Stomach smooth muscle (tissue), 2 donors: Measurements from ENCODE around the gene APBA3.
A peak's percentile ranks its signal among the peaks of the same experiment; 100 is the strongest.
"Not testable (repeated sequence)": the region's sequence is repeated elsewhere in the genome, so short reads cannot be mapped to it uniquely, and the experiment has no call there.

Source experiments
- H3K27ac ChIP-seq: one replicate; pipeline ENCODE4 v1.7.0; 2013; ENCODE audit warnings: mild to moderate bottlenecking, low read length, inconsistent platforms
- H3K27me3 ChIP-seq, 2 donors: one replicate each; pipeline ENCODE4 v1.7.0; 2013; ENCODE audit warnings: low read length in 2 of 2; ENCODE audit not compliant: insufficient read depth in 2 of 2, control insufficient read depth in 1 of 2
- H3K36me3 ChIP-seq, 2 donors: one replicate each; pipeline ENCODE4 v1.7.0; 2013; ENCODE audit warnings: low read length in 2 of 2; ENCODE audit not compliant: control insufficient read depth in 2 of 2, insufficient read depth in 2 of 2
- H3K4me1 ChIP-seq: one replicate; pipeline ENCODE4 v1.7.0; 2013; ENCODE audit warnings: low read length; ENCODE audit not compliant: control insufficient read depth, insufficient read depth
- H3K4me3 ChIP-seq, 2 donors: one replicate each; pipeline ENCODE4 v1.7.0; 2013; ENCODE audit warnings: low read length in 2 of 2
- H3K9ac ChIP-seq, 2 donors: one replicate each; pipeline ENCODE4 v1.7.0; 2013; ENCODE audit warnings: low read length in 2 of 2, mild to moderate bottlenecking in 1 of 2
- H3K9me3 ChIP-seq, 2 donors: one replicate each; pipeline ENCODE4 v1.7.0; 2013; ENCODE audit warnings: low read length in 2 of 2; ENCODE audit not compliant: control insufficient read depth in 2 of 2
- donor health status: healthy.
- donor health status: Pancreatic carcinoma.

The APBA3 gene

GRCh38 chr19:3759482-3760254 lies 1.8 kb downstream of the APBA3 start:
- peaks cover 32% of the 10 kb centered on the region for H3K4me1 ChIP-seq

GRCh38 chr19:3758297-3758696 lies 3.2 kb downstream of the APBA3 start:
- Histone ChIP-seq H3K36me3 (peaks cover 0 to 17% of the 10 kb centered on the region in 2 donors), H3K4me1 (peaks cover 30% of the 10 kb centered on the region)
- not testable (repeated sequence) for H3K9ac ChIP-seq, H3K27me3 ChIP-seq, H3K4me3 ChIP-seq, H3K9me3 ChIP-seq, H3K27ac ChIP-seq

More at GRCh38 chr19:3759482-3760254, 1.8 kb downstream of the APBA3 start:
- Histone ChIP-seq H3K27me3 (no peaks in the 10 kb centered on the region), H3K9ac (peak overlapping the region in 1 of 2 donors; percentile 5), H3K27ac (no peak overlapping the region), H3K9me3 (no peaks in the 10 kb centered on the region), H3K4me3 (peak overlapping the region in 1 of 2 donors; percentile 8), H3K36me3 (peaks cover 0 to 15% of the 10 kb centered on the region in 2 donors)

DNA sequence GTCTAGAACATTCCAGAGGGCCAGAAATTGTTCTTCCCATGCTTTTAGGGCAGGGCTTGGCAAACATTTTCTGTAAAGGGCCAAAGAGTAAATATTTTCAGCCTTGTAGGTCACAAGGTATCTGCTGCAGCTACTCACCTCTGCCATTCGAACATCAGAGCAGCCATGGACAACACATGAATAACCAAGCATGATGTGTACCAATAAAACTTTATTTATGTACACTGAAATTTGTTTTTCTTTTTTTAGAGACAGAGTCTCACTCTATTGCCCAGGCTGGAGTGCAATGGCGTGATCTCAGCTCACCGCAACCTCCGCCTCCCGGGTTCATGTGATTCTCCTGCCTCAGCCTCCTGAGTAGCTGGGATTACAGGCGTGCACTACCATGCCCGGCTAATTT lies 3.8 kb downstream of the APBA3 start:
- H3K27me3 ChIP-seq, H3K27ac ChIP-seq, H3K9ac ChIP-seq, H3K9me3 ChIP-seq, H3K4me3 ChIP-seq: not testable (repeated sequence)
- peaks cover 0 to 17% of the 10 kb centered on the region in 2 donors for H3K36me3 ChIP-seq
- peaks cover 27% of the 10 kb centered on the region for H3K4me1 ChIP-seq

DNA sequence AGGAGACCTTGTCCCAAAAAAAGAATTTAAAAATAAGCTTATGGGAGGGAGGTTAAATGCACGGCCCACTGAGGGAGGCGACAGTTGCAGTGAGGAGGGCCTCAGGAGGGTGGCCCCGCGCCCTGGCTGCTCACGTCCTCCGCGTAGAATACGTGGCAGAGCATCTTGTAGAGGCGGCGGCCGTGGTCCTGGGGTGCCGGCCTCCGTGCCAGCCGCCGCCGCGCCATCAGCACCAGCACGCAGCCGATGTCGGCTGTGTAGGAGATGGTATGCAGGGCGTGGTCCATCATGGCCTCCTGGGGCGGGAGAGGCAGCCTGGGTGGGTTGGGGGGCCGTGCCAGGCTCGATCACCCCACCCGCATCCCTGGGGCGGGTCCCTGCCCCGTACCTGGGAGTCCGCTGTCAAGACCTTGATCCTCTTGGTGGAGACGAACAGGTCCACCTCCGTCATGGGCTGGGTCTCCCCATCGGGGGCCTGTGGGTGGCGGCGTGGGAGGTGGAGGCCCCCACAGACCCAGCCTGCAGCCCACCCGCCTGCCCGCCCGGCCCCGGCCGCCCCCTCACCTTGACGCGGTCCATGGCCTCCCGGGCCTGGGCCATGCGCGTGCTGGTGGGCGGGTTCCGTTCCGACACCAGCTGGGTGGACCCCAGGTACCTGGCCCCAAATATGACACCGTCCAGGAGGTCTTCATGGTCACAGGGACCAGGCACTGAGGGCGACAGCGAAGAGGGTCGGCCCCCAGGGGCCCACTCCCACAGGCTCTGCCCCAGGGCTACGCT lies 7.7 kb downstream of the APBA3 start:
- Histone ChIP-seq H3K9me3 (peaks cover 0 to 2% of the 10 kb centered on the region in 2 donors), H3K4me3 (no peak overlapping the region), H3K27ac (no peak overlapping the region), H3K27me3 (no peaks in the 10 kb centered on the region), H3K9ac (no peak overlapping the region), H3K36me3 (peaks cover 9 to 31% of the 10 kb centered on the region in 2 donors), H3K4me1 (no peaks in the 10 kb centered on the region)

- Histone ChIP-seq H3K27ac (no peak overlapping the region), H3K27me3 (peaks cover 0 to 5% of the 10 kb centered on the region in 2 donors), H3K9me3 (peaks cover 0 to 2% of the 10 kb centered on the region in 2 donors), H3K4me3 (no peak overlapping the region), H3K36me3 (peaks cover 9 to 26% of the 10 kb centered on the region in 2 donors), H3K4me1 (no peaks in the 10 kb centered on the region), H3K9ac (no peak overlapping the region)
Measured at GRCh38 chr19:3752492-3752891, 9.0 kb downstream of the APBA3 start.

DNA sequence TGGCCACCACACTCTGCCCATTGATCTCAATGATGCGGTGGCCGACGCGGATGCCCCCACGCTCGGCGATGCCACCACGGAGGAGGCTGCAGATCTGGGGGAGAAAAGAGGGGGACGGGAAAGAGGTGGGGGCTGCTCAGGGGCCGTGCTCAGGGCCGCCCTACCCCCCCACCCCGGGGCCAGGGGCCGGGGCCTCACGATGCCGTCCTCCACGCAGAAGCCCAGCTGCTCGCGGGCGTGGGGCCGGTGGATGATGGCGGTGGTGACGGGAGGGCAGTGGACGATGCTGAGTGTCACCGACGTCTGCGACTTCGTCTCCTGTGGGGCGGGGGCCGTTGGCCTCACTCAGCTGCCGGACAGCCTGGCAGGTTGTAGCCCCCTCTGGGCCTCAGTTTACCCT lies 10.3 kb downstream of the APBA3 start:
- Histone ChIP-seq H3K36me3 (peaks cover 9 to 19% of the 10 kb centered on the region in 2 donors), H3K4me3 (no peak overlapping the region), H3K4me1 (no peaks in the 10 kb centered on the region), H3K9ac (no peak overlapping the region), H3K27me3 (peaks cover 5 to 7% of the 10 kb centered on the region in 2 donors), H3K9me3 (peaks cover 0 to 2% of the 10 kb centered on the region in 2 donors), H3K27ac (no peak overlapping the region)

DNA sequence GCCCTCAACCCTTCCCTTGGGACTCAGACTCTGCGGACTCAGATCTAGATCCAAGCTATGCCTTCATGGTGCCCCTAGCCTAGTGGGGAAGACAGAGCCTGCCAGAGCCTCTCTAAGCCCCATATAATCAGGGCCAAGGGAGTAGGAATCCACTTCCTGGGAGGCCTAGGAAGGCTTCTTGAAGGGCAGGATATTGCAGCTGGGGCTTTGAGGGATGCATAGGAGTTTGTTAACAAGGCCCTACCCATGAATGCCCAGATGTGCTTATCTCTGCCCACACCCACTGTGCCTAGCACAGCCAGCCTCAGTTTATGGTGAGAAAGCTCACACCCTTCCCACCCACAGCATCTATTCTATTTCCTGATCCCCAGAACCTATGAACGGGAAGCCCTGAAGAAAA lies 11.3 kb downstream of the APBA3 start:
- Histone ChIP-seq H3K27me3 (peaks cover 5 to 14% of the 10 kb centered on the region in 2 donors), H3K4me1 (no peaks in the 10 kb centered on the region), H3K9ac (no peak overlapping the region), H3K36me3 (peaks cover 9 to 19% of the 10 kb centered on the region in 2 donors), H3K27ac (no peak overlapping the region), H3K9me3 (peaks cover 0 to 2% of the 10 kb centered on the region in 2 donors), H3K4me3 (no peak overlapping the region)

DNA sequence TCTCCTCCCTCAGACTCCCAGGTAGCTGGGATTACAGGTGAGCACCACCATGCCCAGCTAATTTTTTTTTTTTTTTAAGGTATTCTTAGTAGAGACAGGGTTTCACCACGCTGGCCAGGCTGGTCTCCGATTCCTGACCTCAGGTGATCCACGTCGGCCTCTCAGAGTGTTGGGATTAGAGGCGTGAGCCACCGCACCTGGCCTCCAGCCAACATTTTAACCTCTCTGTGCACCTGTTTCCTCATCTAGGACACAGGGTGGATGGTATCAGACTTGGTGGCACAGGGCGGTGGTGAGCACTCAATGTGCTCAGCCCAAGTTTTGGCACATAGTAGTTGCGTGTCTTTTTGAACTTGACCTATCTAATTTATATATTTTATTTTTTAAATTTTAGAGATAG lies 12.5 kb downstream of the APBA3 start:
- H3K27me3 ChIP-seq: peaks cover 5 to 14% of the 10 kb centered on the region in 2 donors
- peaks cover 9 to 16% of the 10 kb centered on the region in 2 donors for H3K36me3 ChIP-seq
- H3K4me3 ChIP-seq: no peak overlapping the region
- peaks cover 0 to 2% of the 10 kb centered on the region in 2 donors for H3K9me3 ChIP-seq
- H3K4me1 ChIP-seq: no peaks in the 10 kb centered on the region
- no peak overlapping the region for H3K9ac ChIP-seq
- H3K27ac ChIP-seq: no peak overlapping the region

GRCh38 chr19:3746371-3747056 lies 15.0 kb downstream of the APBA3 start:
- H3K36me3 ChIP-seq: peaks cover 9 to 14% of the 10 kb centered on the region in 2 donors
- H3K27ac ChIP-seq: no peak overlapping the region
- peaks cover 2 to 3% of the 10 kb centered on the region in 2 donors for H3K9me3 ChIP-seq
- no peaks in the 10 kb centered on the region for H3K4me1 ChIP-seq
- no peak overlapping the region for H3K4me3 ChIP-seq
- H3K9ac ChIP-seq: no peak overlapping the region
- H3K27me3 ChIP-seq: peaks cover 5 to 14% of the 10 kb centered on the region in 2 donors

DNA sequence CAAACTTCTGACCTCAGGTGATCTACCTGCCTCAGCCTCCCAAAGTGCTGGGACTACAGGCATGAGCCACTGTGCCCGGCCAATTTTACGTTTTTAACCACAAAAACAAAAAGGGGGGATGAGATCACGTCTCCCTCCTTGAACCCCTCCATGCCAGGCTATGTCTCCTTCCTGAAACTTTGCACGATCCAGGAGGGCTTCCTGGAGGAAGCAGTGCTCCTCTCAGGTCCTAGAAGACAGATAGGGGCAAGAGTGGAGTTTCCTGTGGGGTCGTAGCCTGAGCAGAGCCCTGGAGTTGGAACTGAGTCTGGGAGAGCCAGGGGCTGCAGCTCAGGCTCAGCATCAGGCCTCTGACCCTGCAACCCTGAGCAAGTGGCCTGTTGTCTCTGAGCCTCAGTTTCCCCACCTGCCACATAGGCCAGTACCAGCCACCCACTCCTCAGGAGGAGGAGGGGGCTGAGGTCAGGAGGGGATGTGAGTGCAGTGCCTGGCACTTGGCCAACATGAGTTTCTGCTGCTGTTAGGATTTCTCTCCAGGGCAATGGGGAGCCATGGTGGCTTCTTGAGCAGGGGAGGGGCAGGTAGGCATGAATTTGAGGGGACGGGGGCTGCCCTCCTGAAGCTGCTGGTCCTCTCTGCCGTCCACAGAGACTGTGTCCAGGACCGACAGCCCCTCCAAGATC lies 16.0 kb downstream of the APBA3 start:
- H3K36me3 ChIP-seq: peaks cover 6 to 11% of the 10 kb centered on the region in 2 donors

More for the DNA sequence above, 16.0 kb downstream of the APBA3 start:
- Histone ChIP-seq H3K27me3 (peaks cover 5 to 14% of the 10 kb centered on the region in 2 donors), H3K9ac (no peak overlapping the region), H3K9me3 (peaks cover 2 to 3% of the 10 kb centered on the region in 2 donors), H3K27ac (no peak overlapping the region), H3K4me1 (no peaks in the 10 kb centered on the region), H3K4me3 (no peak overlapping the region)
